22Rv1 (cell line): ENCODE measurements around the gene SYT9.

Experiments
- CTCF ChIP-seq: fragments of 450-650 bp; IDR thresholded peaks from 2 replicates; pipeline ENCODE4 v1.5.1; 2017; ENCODE audit warnings: mild to moderate bottlenecking
- ZFX ChIP-seq: fragments of 450-650 bp; IDR thresholded peaks from 2 replicates; pipeline ENCODE4 v1.6.1; 2017; ENCODE audit warnings: antibody characterized with exemption, borderline replicate concordance

- TF ChIP-seq CTCF (no peak), ZFX (no peak)
Measured at GRCh38 chr11:7437696-7438095, 186.0 kb downstream of the SYT9 start.
